Urinary bladder (tissue), 4 donors: Measurements from ENCODE around the gene VTI1A. TPM values are rescaled to one million over a fixed set of nuclear protein-coding genes. Genes with fewer than 3 reads are reported as not detected.
"Not testable (repeated sequence)": the region's sequence is repeated elsewhere in the genome, so short reads cannot be mapped to it uniquely, and the experiment has no call there.

ENCODE experiments used
- DNase-seq: peaks from one replicate; pipeline ENCODE4 v3.0.0-alpha.2; 2015; ENCODE audit errors: extremely low spot score
- H3K27ac ChIP-seq: one replicate; pipeline ENCODE4 v1.5.1; 2013; ENCODE audit warnings: low read depth, mild to moderate bottlenecking, moderate library complexity
- H3K36me3 ChIP-seq: one replicate; pipeline ENCODE4 v1.6.1; 2013; ENCODE audit warnings: mild to moderate bottlenecking, moderate library complexity; ENCODE audit not compliant: insufficient read depth
- H3K4me1 ChIP-seq: one replicate; pipeline ENCODE4 v1.6.1; 2013; ENCODE audit warnings: mild to moderate bottlenecking, moderate library complexity; ENCODE audit not compliant: insufficient read depth
- H3K4me3 ChIP-seq: one replicate; pipeline ENCODE4 v1.5.1; 2013; ENCODE audit warnings: low read depth, low read length
- WGBS: extraction: QIAGEN DNeasy Blood & Tissue Kit; methylation state at CpG from one replicate; pipeline ENCODE4 v1.1.7; 2013; 5-methylcytosine and 5-hydroxymethylcytosine counted together
- polyA plus RNA-seq: library from polyadenylated mRNA; stranded (reverse); fragments of 200-250 nt; gene quantifications from one replicate; pipeline ENCODE4 v1.2.3, GENCODE V29; 2013
- total RNA-seq: library from RNA; depleted of rRNA; stranded (reverse); fragments of >200 nt; gene quantifications from one replicate; pipeline ENCODE4 v1.2.3, GENCODE V29; 2014
- donor health status: healthy with polysubstance abuse.
- donor health status: healthy.

VTI1A gene
- total and polyA plus RNA-seq, 2 donors = 13.1 to 42.4 TPM

GRCh38 chr10:112583236-112583939 lies 136.4 kb downstream of the VTI1A start:
- Histone ChIP-seq H3K27ac (no peak overlapping the region), H3K4me1 (no peaks in the 10 kb centered on the region), H3K36me3 (no peaks in the 10 kb centered on the region), H3K4me3 (no peak overlapping the region)
- DNase-seq = no peak
- 91% methylated on average over 9 of the region's 9 CpGs for WGBS

- Histone ChIP-seq H3K4me1 (no peaks in the 10 kb centered on the region), H3K36me3 (no peaks in the 10 kb centered on the region), H3K27ac (no peak overlapping the region), H3K4me3 (no peak overlapping the region)
- no peak for DNase-seq
- WGBS = 95% methylated on average over 6 of the region's 6 CpGs
These were observed 137.3 kb downstream of the VTI1A start for GRCh38 chr10:112584276-112584675.

- H3K4me3 ChIP-seq = no peak overlapping the region
- no peak overlapping the region for H3K27ac ChIP-seq
- no peaks in the 10 kb centered on the region for H3K4me1 ChIP-seq
- H3K36me3 ChIP-seq = no peaks in the 10 kb centered on the region
- DNase-seq = no peak
- WGBS = 62% methylated on average over 4 of the region's 4 CpGs
These were observed 138.1 kb downstream of the VTI1A start for GRCh38 chr10:112585126-112585525.

- Histone ChIP-seq H3K27ac (no peak overlapping the region), H3K4me3 (no peak overlapping the region), H3K36me3 (no peaks in the 10 kb centered on the region), H3K4me1 (no peaks in the 10 kb centered on the region)
- DNase-seq = no peak
- 74% methylated on average over 5 of the region's 5 CpGs for WGBS
These were observed 138.9 kb downstream of the VTI1A start for GRCh38 chr10:112585960-112586359.

DNA sequence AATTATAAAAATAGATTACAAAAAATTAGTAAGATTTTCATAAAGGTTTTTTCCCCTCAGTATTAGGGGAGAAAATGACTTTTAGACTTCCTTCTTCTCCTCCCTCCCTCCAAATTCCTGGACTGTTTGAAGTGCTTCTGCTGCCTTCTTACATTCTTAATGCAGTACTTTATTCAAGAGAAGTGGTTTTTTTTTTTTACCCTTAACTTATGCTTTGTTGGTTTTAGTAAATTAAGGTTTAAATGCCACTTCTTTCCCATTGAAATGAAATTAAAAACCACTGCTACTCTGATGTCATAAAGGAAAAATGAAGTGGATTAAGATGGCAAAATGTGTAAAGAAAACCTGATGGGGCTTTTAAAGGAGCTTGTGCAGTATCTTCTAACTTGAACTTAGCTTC lies 140.7 kb downstream of the VTI1A start:
- DNase-seq = no peak
- Histone ChIP-seq H3K4me3 (no peak overlapping the region), H3K4me1 (no peaks in the 10 kb centered on the region)

GRCh38 chr10:112588225-112588990 lies 141.4 kb downstream of the VTI1A start:
- DNase-seq = no peak
- Histone ChIP-seq H3K27ac (no peak overlapping the region), H3K4me1 (no peaks in the 10 kb centered on the region), H3K36me3 (no peaks in the 10 kb centered on the region), H3K4me3 (no peak overlapping the region)
- 83% methylated on average over 5 of the region's 5 CpGs for WGBS

More for the DNA sequence above, 140.7 kb downstream of the VTI1A start:
- H3K27ac ChIP-seq = no peak overlapping the region
- H3K36me3 ChIP-seq = no peaks in the 10 kb centered on the region

- 96% methylated on average over 6 of the region's 6 CpGs for WGBS
- no peak overlapping the region for H3K27ac ChIP-seq
- no peaks in the 10 kb centered on the region for H3K36me3 ChIP-seq
- no peak overlapping the region for H3K4me3 ChIP-seq
- DNase-seq = no peak
- H3K4me1 ChIP-seq = no peaks in the 10 kb centered on the region
These were observed 142.1 kb downstream of the VTI1A start for GRCh38 chr10:112589081-112589480.

- not testable (repeated sequence) for H3K4me1 ChIP-seq, H3K27ac ChIP-seq, H3K4me3 ChIP-seq, H3K36me3 ChIP-seq, DNase-seq
- 85% methylated on average over 7 of the region's 7 CpGs for WGBS
These were observed 143.8 kb downstream of the VTI1A start for GRCh38 chr10:112590786-112591185.

DNA sequence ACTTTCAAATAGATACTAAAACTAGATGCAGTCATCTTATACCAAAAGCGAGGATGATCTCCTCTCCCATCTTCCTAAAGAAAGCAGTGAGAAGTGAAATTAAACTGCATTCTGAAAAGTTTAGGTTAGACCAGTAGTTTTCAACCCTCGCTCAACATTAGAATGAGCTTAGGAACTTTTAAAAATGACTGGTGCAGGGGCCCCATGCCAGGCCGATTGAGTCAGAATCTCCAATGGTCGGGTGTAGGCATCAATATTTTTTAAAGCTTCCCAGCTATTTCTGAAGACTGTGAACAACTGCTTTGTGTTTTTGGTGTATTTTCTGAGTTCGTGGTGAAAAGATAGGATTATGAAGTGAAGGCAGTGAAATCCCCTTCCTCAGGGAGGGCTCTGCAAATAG lies 146.0 kb downstream of the VTI1A start:
- WGBS = 76% methylated on average over 5 of the region's 5 CpGs
- Histone ChIP-seq H3K4me3 (no peak overlapping the region), H3K4me1 (no peaks in the 10 kb centered on the region), H3K36me3 (no peaks in the 10 kb centered on the region), H3K27ac (no peak overlapping the region)
- no peak for DNase-seq

DNA sequence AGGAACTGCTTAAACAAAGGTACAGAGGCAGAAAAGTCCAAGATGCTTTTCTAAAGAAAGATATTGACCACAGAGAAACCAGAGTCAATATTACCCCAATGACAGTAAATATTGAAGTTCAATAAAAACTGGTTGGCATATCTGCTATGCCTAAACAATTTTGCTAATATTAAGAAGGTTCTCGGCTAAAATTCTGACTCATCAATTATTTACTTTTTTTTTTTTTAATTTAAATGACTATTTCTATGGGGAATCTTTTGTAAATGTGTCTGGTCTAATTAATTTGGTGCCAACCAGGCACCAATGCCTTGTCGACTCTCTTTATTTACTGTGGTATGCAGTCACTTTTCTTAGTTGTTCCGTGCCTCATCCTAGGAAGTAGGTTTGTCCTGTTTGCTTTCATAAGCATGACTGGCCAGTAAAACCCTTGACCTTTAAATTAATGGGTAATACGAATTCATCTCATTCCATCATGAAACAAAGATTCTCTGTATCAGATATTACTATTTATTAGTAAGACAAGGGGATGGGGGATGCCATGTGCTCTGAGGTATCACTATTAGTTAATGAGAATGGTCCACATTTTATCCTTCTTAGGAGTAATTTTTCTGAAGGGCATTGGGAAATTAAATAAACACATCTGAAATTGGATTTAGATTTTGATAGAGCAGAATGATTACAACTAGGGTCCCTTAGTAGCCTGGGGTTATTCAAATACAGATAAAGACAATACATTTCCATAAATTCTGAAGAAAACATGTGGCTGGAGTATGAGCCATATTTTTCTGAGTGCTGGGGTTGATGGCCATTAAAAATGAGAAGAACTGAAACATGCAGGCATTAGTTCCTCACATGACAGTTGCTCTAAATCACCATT lies 154.4 kb downstream of the VTI1A start:
- Histone ChIP-seq H3K4me1 (no peaks in the 10 kb centered on the region), H3K27ac (no peak overlapping the region), H3K36me3 (no peaks in the 10 kb centered on the region), H3K4me3 (no peak overlapping the region)
- WGBS = 90% methylated on average over 4 of the region's 4 CpGs
- DNase-seq = no peak

GRCh38 chr10:112603062-112603461 lies 156.0 kb downstream of the VTI1A start:
- 89% methylated on average over 2 of the region's 2 CpGs for WGBS
- Histone ChIP-seq H3K27ac (no peak overlapping the region), H3K4me3 (no peak overlapping the region), H3K4me1 (no peaks in the 10 kb centered on the region), H3K36me3 (no peaks in the 10 kb centered on the region)
- no peak for DNase-seq

- H3K36me3 ChIP-seq = no peaks in the 10 kb centered on the region
- no peak for DNase-seq
- 86% methylated on average over 5 of the region's 5 CpGs for WGBS
- no peak overlapping the region for H3K4me3 ChIP-seq
- no peaks in the 10 kb centered on the region for H3K4me1 ChIP-seq
- H3K27ac ChIP-seq = no peak overlapping the region
These were observed 158.0 kb downstream of the VTI1A start for GRCh38 chr10:112605063-112605462.

GRCh38 chr10:112607506-112607905 lies 160.5 kb downstream of the VTI1A start:
- Histone ChIP-seq H3K4me1 (no peaks in the 10 kb centered on the region), H3K27ac (no peak overlapping the region), H3K36me3 (no peaks in the 10 kb centered on the region), H3K4me3 (no peak overlapping the region)
- WGBS = over 99% methylated on average over 2 of the region's 2 CpGs
- no peak for DNase-seq
